PC-3 (cell line): ENCODE data around the gene CLTA. TPM values are rescaled to one million over a fixed set of nuclear protein-coding genes. Genes with fewer than 3 reads are reported as not detected.

ENCODE experiments used
- ATAC-seq: fragments of 200-7000 bp; cut with Tn5 transposase; 2 replicates; pipeline ENCODE4 v1.9.1; 2020; ENCODE audit warnings: mild to moderate bottlenecking, moderate library complexity
- BruUV-seq: library from RNA; stranded (reverse); fragments of 400-500 nt; replicated peaks from 2 replicates; lab custom pipeline; 2021; lab: Mats Ljungman, UMichigan
- CTCF ChIA-PET: fragments of 300-600 bp; sonication (Branson Sonifier 250); formaldehyde crosslinking; loops from one replicate; lab custom pipeline; 2022; ENCODE audit warnings: antibody characterized with exemption; lab: Charles Lee
- POLR2A ChIA-PET: fragments of 300-600 bp; sonication (Branson Sonifier 250); formaldehyde crosslinking; loops from one replicate; lab custom pipeline; 2022; ENCODE audit warnings: antibody characterized with exemption; ENCODE audit not compliant: unreplicated experiment; lab: Charles Lee
- DNase-seq: peaks from one replicate; pipeline ENCODE4 v3.0.0-alpha.2; 2015
- H2AFZ ChIP-seq: fragments of 300-600 bp; sonication (generic); 2 replicates; pipeline ENCODE4 v1.6.0; 2016; ENCODE audit warnings: antibody characterized with exemption, low read length
- H3F3A ChIP-seq: fragments of 300-600 bp; sonication (generic); one replicate; pipeline ENCODE4 v1.6.0; 2017; ENCODE audit warnings: antibody characterized with exemption, low read length, control low read depth, mild to moderate bottlenecking; ENCODE audit not compliant: unreplicated experiment
- H3K27ac ChIP-seq: fragments of 300-600 bp; sonication (generic); 2 replicates; pipeline ENCODE4 v1.5.1; 2016; ENCODE audit warnings: mild to moderate bottlenecking, low read length
- H3K27me3 ChIP-seq: fragments of 300-600 bp; sonication (generic); 2 replicates; pipeline ENCODE4 v1.6.1; 2016; ENCODE audit warnings: low read length, mixed read lengths
- H3K36me3 ChIP-seq: fragments of 300-600 bp; sonication (generic); 2 replicates; pipeline ENCODE4 v1.6.1; 2016; ENCODE audit warnings: low read depth, mixed run types, low read length, mixed read lengths
- H3K4me1 ChIP-seq: fragments of 300-600 bp; sonication (generic); 2 replicates; pipeline ENCODE4 v1.5.1; 2016; ENCODE audit warnings: low read length; ENCODE audit not compliant: insufficient read depth
- H3K4me2 ChIP-seq: fragments of 300-600 bp; sonication (generic); 2 replicates; pipeline ENCODE4 v1.6.0; 2016; ENCODE audit warnings: low read length
- H3K4me3 ChIP-seq: fragments of 300-600 bp; sonication (generic); 2 replicates; pipeline ENCODE4 v1.5.1; 2016; ENCODE audit warnings: mild to moderate bottlenecking, low read length, mixed read lengths
- H3K79me2 ChIP-seq: fragments of 300-600 bp; sonication (generic); 2 replicates; pipeline ENCODE4 v1.6.1; 2017; ENCODE audit warnings: low read length, mixed read lengths
- H3K9ac ChIP-seq: fragments of 300-600 bp; sonication (generic); 2 replicates; pipeline ENCODE4 v1.6.0; 2016; ENCODE audit warnings: mild to moderate bottlenecking, low read length
- H3K9me2 ChIP-seq: fragments of 300-600 bp; sonication (generic); replicated peaks from 2 replicates; pipeline ENCODE4 v1.6.1; 2016; ENCODE audit warnings: mixed run types, low read length, mixed read lengths
- H3K9me3 ChIP-seq: fragments of 300-600 bp; sonication (generic); 2 replicates; pipeline ENCODE4 v1.6.1; 2016; ENCODE audit warnings: low read length, mixed read lengths
- H4K20me1 ChIP-seq: fragments of 300-600 bp; sonication (generic); 2 replicates; pipeline ENCODE4 v1.6.1; 2016; ENCODE audit warnings: low read length, mixed read lengths
- EZH2 ChIP-seq: fragments of 300-600 bp; sonication (generic); IDR thresholded peaks from one replicate; pipeline ENCODE4 v1.6.1; 2017; ENCODE audit warnings: antibody characterized with exemption, mild to moderate bottlenecking, low read length; ENCODE audit not compliant: unreplicated experiment
- EZH2phosphoT487 ChIP-seq: fragments of 300-600 bp; sonication (generic); IDR thresholded peaks from 2 replicates; pipeline ENCODE4 v1.6.1; 2018; ENCODE audit warnings: mild to moderate bottlenecking, antibody characterized with exemption, low read length, borderline replicate concordance
- intact Hi-C: fragments of 100-400 bp; cut with micrococcal nuclease; formaldehyde crosslinking; loops from 2 replicates; pipeline ENCODE4 v1.9.0; 2023
- total RNA-seq: library from RNA; depleted of rRNA; stranded (reverse); fragments of >200 nt; gene quantifications from 2 replicates; pipeline ENCODE4 v1.2.3, GENCODE V29; 2014
- TF ChIP-seq, protein P1 (sequence below): fragments of 300-600 bp; sonication (generic); conservative IDR thresholded peaks from 2 replicates; pipeline ENCODE4 v1.5.1; 2017; ENCODE audit warnings: antibody characterized with exemption, low read depth, mild to moderate bottlenecking, low read length

Gene CLTA
- total RNA-seq, 1 experiment from 2014 or later = 259 TPM

DNA sequence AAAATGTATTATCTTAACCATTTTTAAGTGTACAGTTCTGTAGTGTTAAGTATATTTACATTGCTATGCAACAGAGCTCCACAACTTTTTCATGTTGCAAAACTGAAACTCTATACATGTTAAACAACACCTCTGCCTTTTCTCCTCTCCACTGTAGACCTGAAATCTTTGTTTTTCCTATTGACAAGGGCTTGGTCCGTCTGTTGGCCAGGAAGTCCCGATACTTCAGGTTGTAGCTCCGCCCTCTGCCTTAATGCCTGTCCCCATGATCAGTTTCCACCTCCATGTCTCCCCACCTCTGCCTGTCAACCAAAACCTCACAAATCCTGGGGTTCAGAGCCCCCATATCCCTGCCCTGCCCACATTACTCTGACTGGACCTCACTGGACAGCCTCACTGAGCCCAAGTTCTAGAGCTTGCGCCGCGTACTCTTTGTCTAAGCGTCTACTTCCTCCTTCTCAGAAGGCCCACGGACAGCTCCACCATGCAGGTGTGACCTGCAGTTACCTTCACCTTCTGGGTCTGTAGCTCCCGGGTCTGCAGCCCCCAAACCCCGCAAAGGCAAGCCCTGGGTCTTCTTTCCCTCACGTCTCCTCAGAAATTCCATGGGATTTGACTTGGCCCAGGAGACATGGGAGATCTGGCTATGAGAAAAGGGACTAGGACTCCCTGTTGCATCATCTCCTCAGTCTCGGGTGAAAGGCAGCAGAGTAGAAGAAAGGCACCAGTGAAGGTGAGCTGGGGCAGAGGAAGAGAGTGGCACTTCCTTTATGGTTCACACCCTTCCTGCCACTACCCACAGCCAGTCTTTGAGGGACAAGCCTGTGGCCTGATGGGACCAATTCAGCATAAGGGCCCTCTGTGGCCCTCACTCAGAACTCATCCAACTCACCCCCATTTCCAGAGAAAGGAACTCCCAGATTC is 46.1 kb upstream of the CLTA start:
- intact Hi-C loops = no loop called here
- Histone ChIP-seq H3K9ac (no peak overlapping the region), H3K9me2 (no peaks in the 10 kb centered on the region), H3K9me3 (no peaks in the 10 kb centered on the region), H3K4me1 (peaks cover 27% of the 10 kb centered on the region), H3K36me3 (no peaks in the 10 kb centered on the region), H3K27ac (no peak overlapping the region), H4K20me1 (no peaks in the 10 kb centered on the region), H3K79me2 (no peaks in the 10 kb centered on the region), H3K27me3 (no peaks in the 10 kb centered on the region), H3K4me3 (no peak overlapping the region), H2AFZ (no peak overlapping the region), H3K4me2 (no peak overlapping the region), H3F3A (no peaks in the 10 kb centered on the region)
- ChIA-PET POLR2A (no interaction called here), CTCF (no interaction called here)
- DNase-seq = no peak
- TF ChIP-seq, protein P1, sequence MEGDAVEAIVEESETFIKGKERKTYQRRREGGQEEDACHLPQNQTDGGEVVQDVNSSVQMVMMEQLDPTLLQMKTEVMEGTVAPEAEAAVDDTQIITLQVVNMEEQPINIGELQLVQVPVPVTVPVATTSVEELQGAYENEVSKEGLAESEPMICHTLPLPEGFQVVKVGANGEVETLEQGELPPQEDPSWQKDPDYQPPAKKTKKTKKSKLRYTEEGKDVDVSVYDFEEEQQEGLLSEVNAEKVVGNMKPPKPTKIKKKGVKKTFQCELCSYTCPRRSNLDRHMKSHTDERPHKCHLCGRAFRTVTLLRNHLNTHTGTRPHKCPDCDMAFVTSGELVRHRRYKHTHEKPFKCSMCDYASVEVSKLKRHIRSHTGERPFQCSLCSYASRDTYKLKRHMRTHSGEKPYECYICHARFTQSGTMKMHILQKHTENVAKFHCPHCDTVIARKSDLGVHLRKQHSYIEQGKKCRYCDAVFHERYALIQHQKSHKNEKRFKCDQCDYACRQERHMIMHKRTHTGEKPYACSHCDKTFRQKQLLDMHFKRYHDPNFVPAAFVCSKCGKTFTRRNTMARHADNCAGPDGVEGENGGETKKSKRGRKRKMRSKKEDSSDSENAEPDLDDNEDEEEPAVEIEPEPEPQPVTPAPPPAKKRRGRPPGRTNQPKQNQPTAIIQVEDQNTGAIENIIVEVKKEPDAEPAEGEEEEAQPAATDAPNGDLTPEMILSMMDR = no peak
- no peak for TF ChIP-seq EZH2phosphoT487
- no peak for TF ChIP-seq EZH2
- no peak for ATAC-seq
- no TSS peak for BruUV-seq

DNA sequence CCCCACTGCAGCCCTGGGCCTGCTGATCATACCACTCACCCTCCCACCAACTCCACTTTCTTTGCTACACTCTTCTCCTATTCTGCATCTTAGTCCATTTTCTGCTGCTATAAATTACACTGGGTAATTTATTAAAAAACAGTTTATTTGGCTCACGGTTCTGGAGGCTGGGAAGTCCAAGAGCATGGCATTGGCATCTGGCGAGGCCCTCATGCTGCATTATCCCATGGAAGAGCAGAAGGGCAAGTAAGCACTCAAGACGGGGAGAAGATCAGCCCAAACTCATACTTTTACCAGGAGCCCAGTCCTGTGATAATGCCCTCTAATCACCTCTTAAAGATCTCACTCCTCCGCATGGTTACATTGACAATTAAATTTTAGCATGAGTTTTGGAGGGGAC is 44.8 kb upstream of the CLTA start:
- CTCF ChIA-PET = no interaction called here

More for the DNA sequence above, 44.8 kb upstream of the CLTA start:
- POLR2A ChIA-PET = no interaction called here
- intact Hi-C loops = no loop called here
- BruUV-seq = no TSS peak
- Histone ChIP-seq H4K20me1 (no peaks in the 10 kb centered on the region), H3K27me3 (no peaks in the 10 kb centered on the region), H3K36me3 (no peaks in the 10 kb centered on the region), H3K9me2 (no peaks in the 10 kb centered on the region), H3K9ac (no peak overlapping the region), H3K9me3 (no peaks in the 10 kb centered on the region), H3K4me2 (no peak overlapping the region), H3K79me2 (no peaks in the 10 kb centered on the region), H3K4me1 (peaks cover 20% of the 10 kb centered on the region), H3K27ac (no peak overlapping the region), H3K4me3 (no peak overlapping the region), H3F3A (no peaks in the 10 kb centered on the region), H2AFZ (no peak overlapping the region)
- TF ChIP-seq EZH2phosphoT487 = no peak
- TF ChIP-seq, protein P1 = no peak
- no peak for TF ChIP-seq EZH2
- ATAC-seq (no peak), DNase-seq (no peak)
